Measurements from ENCODE around the gene EGFL8.

EGFL8 gene

GRCh38 chr6:32164295-32164694 lies at the start of gene EGFL8:
Gene EGFL8 (plus strand): TSS chr6:32164595. CDS start chr6:32166166, 1,571 bp downstream.
- no peak for TF ChIP-seq CTCF (conservative IDR thresholded peaks at IDR 0.05)
- no peak within 1 kb of the TSS for H3K27ac ChIP-seq

DNA sequence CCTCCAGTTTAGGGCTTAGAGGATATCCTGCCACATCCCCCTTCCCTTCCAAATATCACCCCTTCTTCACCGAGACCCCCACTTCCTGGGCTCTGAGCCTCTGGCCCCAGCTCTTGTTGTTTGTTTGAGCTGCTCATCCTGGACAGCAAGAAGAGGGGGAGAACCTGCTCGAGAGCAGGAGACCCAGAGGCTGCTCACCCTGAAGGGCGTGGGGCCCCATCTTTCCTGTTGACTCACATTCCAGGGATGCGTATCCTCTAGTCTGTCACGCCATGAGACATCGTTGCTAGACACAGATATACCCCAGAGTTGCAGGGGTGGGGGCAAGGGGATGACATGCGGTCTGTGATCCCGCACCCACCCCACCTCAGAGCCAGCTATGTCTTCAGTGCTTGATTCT lies 49.6 kb upstream of the EGFL8 start:
- TF ChIP-seq CTCF (conservative IDR thresholded peaks at IDR 0.05): no peak
- no peak overlapping the region for H3K27ac ChIP-seq

GRCh38 chr6:32115623-32116022 lies 48.8 kb upstream of the EGFL8 start:
- no peak overlapping the region for H3K27ac ChIP-seq
- no peak for TF ChIP-seq CTCF (conservative IDR thresholded peaks at IDR 0.05)

DNA sequence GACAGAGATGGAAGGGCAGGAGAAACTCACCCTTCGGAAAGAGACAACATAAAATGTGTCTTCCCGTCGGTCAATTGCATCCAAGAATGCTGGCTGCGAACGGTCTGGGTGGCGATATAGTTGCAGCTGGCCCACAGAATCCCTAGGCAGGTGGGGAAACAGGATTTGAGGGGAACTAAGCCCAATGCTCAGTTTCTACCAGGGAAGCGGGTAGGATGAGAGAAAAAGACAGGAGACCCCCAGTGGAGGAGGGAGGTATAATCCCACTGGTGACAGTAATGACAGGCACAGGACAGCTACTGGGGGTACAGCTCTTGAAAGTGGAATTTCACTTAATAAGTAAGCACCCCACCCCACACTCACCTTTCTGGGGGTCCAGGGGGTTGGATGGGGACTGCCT lies 47.7 kb upstream of the EGFL8 start:
- no peak overlapping the region for H3K27ac ChIP-seq
- TF ChIP-seq CTCF (conservative IDR thresholded peaks at IDR 0.05): peak; percentile 55

DNA sequence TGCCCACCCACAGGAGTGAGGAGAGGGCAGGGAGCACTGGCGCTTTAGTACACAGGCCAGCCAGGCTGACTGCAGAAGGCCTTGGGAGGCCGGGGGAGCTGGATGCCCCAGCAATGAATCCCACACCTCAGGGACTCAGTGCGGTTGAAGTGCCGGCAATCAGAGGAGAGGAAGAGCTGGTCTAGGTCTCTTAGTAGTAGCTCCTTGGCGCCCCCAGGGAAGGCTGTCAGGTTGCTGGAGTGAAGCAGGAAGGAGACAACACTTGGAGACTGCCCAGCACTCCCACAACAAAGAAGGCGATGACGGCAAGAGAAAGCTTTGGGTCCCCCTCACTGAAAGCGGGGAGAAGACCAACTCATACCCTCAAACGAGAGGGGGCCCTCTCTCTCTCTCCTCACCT lies 46.9 kb upstream of the EGFL8 start:
- no peak for TF ChIP-seq CTCF (conservative IDR thresholded peaks at IDR 0.05)

GRCh38 chr6:32118782-32119628 lies 45.4 kb upstream of the EGFL8 start:
- no peak overlapping the region for H3K27ac ChIP-seq
- peak; percentile 95 for TF ChIP-seq CTCF (conservative IDR thresholded peaks at IDR 0.05)

More for the DNA sequence above, 46.9 kb upstream of the EGFL8 start:
- no peak overlapping the region for H3K27ac ChIP-seq

GRCh38 chr6:32120573-32121059 lies 43.8 kb upstream of the EGFL8 start:
- TF ChIP-seq CTCF (conservative IDR thresholded peaks at IDR 0.05): no peak

More at GRCh38 chr6:32120573-32121059, 43.8 kb upstream of the EGFL8 start:
- no peak overlapping the region for H3K27ac ChIP-seq

All from VCaP (cell line).